T-helper 22 cell (primary cell): ENCODE measurements around the gene OR8B8.
"Not testable (repeated sequence)": the region's sequence is repeated elsewhere in the genome, so short reads cannot be mapped to it uniquely, and the experiment has no call there.

Experiments used
- DNase-seq: peaks from one replicate; pipeline ENCODE4 v3.0.0-alpha.2; 2020; ENCODE audit warnings: low read depth

Gene OR8B8, protein sequence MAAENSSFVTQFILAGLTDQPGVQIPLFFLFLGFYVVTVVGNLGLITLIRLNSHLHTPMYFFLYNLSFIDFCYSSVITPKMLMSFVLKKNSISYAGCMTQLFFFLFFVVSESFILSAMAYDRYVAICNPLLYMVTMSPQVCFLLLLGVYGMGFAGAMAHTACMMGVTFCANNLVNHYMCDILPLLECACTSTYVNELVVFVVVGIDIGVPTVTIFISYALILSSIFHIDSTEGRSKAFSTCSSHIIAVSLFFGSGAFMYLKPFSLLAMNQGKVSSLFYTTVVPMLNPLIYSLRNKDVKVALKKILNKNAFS

DNA sequence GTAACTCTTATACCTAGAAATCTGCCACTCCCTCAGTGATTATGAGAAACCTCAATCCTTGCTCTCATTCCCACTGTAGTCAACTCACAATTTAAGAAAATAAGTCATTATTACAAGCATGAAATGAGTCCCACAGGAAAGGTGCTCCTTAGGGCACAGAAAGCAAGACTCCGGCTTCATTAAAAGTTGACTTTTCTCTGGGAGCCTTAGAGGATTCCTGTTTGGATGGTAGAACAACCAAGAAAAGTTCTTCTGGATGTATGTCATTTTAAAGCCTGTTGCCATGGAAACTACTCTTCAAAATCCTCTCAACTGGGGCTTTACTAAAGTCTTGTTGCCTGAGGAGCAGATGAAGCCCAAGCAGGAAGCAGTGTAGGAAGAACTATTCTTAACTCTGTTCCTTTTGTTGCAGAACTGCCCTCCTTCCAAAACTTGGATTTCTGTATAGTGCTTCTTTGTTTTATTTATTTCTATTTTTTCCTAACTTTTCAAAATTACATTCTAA, at the start of gene OR8B8:
Gene OR8B8, minus strand, starts transcription at position 51 of the 505 bp plus-strand sequence. CDS start 4,611 bp downstream, outside the sequence.
- DNase-seq: no peak

DNA sequence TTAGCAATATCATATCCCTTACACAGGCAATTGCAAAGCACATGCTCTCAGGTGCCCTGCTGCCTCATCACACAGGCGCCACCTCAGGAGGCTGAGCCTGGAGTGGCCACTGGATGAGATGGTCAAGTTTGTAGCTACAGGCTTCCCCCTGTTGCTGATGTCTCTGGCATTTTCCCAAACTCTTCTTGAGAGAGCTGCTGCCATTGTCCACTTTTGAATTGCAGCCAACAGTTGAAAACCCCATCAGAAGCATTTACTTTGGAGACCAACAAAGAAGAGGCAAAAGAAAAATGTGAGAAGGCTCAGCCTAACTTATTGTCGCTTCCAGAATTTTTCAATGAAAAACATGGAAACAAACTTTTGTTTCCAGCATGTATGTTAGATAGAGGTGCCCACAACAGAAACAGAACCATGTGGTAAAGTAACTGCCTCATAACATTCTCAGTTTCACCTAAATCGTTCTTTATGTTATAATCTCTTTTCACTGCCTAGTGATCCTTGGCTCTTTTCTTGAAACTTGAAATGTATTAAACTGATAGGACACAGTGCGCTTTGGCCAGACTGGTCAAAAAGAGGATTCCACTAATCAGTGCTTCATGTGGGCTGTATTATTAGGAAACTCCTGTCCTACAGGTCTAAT, 47.6 kb upstream of the OR8B8 start:
- no peak for DNase-seq

DNA sequence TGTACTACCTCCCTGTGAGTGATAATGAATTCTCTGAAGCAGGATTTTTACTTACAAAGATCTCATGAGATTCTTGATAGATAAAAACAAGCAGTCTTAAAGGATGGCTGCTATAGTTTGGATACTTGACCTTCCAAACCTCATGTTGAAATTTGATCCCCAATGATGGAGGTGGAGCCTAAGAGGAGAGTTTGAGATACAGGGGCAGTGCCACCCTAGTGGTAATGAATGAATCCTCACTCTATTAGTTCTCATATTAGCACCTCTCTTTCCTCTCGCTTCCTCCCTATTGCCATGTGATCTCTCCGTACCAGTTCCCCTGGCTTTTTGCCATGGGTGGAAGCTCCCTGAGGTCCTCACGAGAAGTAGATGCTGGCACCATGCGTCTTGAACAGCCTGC, 37.9 kb upstream of the OR8B8 start:
- no peak for DNase-seq

DNA sequence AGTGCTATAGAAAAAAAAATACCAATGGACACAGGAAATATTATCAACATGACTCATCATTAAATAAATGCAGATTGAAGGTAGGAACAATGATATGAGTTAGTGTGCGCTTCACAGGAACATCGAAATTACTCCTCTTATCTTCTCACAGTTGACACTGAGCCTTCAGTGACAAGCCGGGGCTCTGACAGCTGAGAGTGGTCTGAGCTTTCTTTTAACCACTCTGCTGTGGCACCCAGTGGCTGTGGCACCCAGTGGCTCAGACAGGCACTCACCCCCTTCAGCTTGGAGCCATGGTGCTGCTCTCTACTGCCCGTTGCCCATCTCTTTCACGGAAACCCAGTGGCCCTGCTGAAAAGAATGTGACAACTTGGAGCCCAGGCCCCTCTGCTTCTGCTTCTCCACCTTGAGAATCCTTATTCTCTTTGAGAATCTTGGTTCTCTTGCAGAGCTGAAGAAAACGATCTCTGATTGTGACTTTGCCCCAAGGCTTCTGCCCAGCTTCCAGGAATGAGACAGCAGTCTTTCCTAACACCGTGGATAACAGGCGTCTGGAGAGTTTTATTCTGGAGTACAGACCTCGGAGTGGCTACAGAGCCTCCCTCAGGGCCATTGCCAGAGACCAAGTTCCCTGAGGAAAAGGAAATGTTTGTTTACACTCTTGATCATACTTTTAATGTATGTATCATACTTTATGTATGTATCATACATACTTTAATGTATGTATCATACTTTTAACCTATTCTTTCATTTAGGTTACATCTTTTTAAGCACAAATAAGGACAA, 37.1 kb upstream of the OR8B8 start:
- no peak for DNase-seq

DNA sequence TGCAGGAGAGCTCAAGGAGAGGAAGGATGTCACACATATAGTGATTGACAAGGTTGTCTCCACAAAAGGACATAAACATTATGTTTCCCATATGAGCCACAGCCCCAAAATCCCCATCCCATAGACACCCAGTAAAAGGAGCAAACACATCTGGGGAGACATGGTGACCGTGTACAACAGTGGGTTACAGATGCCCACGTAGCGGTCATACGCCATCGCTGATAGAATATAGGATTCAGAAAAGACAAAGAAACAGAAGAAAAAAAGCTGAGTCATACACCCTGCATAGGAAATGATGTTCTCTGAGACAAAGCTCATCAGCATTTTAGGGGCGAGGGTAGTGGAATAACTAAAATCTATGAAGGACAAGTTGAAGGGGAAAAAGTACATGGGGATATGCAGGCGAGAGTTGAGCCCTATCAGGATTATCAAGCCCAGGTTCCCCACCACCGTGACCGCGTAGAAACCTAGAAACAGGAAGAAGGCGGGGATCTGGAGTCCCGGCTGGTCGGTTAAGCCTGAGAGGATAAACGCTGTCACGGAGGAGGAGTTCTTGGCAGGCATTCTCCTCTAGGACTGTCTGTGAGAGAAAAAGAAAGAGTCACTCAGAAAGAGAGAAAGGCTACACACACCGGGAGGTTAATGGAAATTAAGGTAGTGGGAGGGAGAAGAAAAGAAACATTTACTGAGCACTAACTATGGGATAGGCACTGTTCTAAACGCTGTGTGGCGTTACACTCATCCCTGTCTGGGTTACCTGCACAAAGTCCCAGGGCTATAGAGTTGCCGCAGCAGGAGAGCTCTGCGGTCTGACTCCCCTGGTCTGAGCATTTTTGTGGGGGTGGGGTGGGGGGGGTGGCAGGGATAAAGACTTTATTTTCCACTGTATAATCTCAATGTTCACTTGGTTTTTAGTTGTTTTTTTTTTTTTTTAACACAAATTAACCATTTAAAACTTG, 36.1 kb upstream of the OR8B8 start:
- DNase-seq: no peak

DNA sequence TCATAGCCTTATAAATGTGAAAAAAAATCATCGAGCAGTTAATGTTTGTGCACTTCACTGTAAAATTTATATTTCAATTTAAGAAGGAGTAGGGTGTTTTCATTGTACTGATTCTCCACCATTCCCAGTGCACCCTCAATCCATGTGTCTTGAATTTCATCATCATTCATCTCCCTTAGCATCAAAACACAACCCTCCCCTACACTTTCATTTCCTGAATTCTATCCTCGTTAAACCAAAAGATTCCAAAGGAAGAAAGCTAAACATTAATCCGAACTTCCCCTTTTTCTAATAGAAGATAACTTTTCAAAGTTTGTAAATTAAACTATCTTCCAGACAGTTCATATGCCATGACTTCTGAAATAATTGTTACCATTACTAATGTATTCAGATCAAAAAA, 34.1 kb upstream of the OR8B8 start:
- no peak for DNase-seq

DNA sequence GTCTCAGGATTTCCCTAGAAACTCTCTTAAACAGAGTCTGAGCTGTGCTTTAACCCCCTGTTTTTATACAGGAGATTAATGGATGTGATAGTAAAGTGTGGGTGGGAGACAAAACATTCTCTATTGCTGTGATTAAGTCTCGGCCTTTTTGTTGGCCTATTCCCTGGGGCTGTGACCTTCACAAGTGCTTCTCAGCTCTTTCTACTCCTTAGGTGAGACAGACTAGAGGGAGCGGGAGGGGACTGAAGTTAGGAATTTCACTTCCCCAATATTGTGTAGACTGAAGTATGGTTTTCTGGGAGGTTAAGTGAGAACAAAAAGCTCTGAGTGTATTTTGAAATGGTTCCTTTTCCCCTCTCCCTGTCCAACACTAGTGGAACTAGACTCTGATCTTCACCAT, 29.8 kb upstream of the OR8B8 start:
- DNase-seq: no peak

DNA sequence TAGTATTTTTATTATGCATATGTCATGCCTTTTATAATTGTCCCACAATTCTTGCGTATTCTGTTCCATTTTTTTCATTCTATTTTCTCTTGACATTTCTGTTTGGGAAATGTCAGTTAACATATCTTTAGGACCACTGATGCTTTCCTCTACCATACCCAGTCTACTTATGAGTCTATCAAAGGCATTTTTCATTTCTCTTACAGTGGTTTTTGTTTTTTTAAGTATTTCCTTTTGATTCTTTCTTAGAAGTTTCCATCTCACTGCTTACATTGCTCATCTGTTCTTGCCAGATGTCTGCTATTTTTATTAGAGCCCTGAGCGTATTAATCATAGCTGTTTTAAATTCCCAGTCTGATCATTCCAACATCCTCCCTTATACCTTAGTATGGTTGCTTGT, 29.3 kb upstream of the OR8B8 start:
- no peak for DNase-seq

DNA sequence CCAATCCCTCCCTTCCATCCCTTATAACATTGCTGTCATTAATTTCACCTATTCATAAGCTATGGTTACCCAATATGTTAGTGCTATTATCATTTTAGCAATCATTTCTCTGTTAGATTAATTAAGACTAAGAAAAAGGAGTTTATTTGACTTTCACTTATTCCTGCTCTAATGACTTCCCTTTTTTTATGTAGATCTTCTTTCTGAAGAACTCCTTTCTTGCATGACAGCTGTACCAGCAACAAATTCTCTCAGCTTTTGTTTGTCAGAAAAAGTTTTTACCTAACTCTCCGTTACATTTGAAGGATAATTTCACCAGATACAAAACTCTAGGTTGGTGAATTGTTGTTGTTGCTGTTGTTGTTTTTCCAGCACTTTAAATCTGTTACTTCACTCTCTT, 28.6 kb upstream of the OR8B8 start:
- DNase-seq: no peak

DNA sequence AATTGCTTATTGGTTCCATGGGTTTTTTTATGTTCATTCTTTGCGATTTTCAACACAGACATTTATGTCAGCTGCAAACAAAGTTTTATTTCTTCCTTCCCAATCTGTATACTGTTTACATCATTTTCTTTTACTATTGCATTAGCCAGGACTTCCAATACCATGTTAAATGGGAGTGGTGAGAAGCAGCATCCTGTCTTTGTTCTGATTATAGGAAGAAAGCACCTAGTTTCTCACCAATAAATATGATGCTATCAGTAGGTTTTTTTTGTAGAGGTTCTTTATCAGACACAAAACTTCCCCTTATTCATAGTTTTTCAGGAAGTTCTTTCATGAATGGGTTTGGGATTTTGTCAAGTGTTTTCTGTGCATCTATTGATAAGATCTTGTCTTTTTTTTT, 28.0 kb upstream of the OR8B8 start:
- no peak for DNase-seq

DNA sequence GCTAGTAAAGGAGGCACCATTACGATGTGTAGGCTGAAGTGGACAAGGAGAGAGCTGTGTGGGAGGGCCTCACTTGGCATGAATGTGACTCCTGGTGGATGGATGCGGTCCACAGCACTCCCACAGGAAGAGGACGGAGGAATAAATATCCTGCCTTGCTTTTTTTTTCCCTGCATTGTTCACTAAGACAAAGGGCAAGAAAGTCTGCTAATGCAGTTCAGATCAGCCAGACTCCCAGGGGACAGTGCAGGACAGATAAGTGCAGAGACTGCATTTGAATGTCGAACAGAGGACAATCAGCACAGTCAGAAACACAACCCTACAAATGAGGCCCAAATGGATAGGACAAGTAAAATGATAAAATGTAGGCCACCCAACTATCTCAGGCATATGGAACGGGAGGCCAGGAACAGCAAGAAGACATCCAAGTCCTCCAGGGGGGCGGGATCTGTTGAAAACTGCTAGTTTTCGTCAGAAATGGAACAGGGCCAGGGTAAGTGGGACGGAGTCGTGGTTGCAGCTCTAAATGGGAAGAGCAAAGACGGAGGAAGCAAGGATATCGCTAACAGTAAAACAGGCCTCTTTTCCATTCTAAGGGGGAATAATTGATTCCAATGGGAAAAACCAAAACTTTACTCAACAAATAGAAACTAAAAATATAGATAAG, 25.2 kb upstream of the OR8B8 start:
- DNase-seq: no peak

DNA sequence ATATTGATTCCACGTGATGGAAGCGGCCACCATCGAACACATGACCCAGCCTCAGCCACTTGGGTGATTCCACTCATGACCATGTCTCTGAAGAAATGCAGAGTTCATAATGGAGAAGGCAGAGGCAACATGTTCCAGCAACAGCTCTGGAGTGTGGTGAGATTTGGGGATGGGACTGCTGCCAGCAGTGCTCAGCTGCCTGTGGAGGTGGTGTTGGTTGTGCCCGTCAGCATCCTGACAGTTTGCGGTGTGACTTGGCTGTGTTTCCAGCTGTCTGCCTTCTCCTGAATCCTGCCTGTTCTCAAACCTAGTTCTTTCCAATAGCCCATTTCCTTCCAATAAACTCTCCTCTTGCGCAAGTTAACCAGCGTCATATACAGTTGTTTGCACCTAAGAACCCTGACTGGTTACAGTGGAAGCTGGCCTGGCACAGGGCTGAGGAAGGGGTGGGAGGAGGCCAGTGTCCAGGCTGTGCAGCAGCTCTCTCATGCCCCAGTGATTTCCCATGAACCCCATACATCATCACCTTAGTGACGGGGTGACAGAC, 22.0 kb upstream of the OR8B8 start:
- DNase-seq: no peak

DNA sequence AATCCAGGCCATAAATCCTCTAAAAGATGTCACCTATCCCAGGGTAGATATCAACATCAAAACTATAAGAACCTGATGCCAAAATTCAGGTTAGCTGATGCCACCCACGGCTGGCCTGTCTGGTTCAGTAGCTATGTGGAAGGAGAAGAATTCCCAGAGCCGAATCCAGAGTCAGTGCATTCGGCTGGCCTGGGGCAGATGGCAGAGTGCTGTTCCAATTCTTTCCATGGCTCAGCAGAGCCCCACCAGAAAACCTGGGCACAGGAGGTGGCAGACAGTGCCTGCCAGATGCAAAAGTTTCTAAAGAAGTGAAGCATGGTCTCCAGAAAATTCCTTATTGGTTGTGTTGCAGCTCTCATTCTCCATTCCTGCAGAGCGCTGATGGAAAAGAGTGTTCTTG, 19.9 kb upstream of the OR8B8 start:
- DNase-seq: no peak

DNA sequence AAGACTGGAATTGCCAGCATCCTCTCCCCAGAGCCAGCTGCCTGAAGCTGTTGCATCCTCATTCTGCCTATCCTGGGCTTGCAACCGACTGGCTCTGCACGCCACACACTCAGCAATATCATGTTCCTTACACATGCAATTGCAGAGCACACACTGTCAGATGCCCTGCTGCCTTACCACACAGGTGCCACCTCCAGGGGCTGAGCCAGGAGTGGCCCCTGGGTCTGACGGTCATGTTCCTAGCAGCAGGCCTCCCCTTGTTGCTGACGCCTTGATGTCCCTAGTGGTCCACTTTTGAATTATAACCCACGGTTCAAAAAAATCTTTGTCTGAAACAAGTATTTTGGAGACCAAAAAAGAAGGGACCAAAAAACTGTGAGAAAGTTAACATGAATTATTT, 18.5 kb upstream of the OR8B8 start:
- no peak for DNase-seq

DNA sequence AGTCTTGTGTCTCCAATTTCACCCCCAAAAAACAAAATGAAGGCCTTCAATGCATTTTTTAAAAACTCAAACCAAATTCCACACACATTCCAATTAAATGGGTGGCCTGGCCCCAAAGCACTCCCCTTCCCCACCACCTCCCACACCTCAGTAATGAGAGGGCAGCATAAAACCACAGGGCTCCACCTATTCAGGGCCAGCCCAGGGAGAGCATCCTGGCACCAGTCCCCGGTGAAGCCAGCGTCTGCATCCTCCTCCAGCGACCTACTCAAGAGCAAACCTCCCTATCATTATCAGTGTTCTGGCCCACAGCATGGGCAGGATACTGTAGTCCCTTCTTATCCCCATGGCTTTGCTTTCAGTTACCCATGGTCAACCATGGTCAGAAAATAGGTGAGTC, 17.8 kb upstream of the OR8B8 start:
- no peak for DNase-seq

DNA sequence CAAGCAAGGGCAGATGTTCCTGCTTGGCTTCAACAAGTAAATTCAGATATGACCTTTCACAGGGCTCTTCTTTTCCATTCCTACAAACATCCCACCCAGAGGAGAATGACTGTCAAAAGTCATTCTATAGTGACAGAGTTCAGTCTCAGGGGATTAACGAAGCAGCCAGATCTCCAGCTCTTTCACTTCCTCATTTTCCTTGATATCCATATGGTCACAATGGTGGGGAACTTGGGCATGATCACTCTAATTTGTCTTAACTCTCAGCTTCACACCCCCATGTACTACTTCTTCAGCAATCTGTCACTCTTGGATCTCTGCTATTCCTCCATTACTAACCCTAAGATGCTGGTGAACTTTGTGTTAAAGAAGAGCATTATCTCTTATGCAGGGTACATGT, 15.0 kb upstream of the OR8B8 start:
- DNase-seq: no peak

DNA sequence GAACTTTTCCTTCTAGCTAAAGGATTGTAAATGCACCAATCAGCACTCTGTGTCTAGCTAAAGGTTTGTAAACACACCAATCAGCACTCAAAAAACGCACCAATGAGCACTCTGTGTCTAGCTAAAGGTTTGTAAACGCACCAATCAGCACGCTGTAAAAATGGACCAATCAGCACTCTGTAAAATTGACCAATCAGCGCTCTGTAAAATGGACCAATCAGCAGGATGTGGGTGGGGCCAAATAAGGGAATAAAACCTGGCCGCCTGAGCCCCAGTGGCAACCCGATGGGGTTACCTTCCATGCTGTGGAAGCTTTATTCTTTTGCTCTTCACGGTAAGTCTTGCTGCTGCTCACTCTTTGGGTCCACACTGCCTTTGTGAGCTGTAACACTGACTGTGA, 13.9 kb upstream of the OR8B8 start:
- not testable (repeated sequence) for DNase-seq

DNA sequence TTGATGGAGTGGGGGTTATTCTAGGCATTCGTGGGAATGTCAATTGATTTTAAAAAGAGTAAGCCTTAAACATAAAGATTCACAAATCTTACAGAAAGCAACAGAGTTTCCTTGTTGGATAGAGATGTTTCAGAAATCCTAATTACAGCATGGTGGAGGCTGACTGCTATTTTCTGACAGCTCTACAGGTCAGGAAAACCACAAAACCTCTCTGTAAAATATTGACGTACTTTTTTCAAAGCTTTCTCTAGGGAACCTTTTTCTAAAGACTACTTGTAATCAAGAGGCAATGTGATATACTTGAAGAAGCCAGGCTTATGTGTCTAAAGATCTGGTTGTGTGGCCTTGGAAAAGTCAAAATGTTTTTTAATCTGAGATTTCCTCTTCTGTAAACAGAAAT, 9.1 kb upstream of the OR8B8 start:
- DNase-seq: no peak

DNA sequence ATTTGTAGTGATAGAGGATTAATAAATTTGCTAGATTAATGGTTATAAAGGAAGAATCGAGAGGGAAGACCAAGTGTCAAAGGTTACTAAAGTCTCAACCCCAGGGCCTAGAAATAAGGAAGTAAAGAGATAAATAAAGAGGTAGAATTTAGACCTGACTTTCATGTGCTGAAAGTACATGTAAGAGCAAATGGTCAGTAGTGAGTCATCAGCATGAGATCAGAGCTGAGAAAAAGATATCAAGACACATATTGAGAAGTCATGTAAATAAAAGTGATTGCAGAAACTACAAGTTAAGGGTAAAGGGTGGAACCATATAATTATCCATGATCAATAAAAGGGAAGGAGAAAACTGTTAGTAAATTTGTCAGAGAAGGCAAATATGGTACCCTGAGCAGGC, 1.4 kb upstream of the OR8B8 start:
- DNase-seq: no peak

DNA sequence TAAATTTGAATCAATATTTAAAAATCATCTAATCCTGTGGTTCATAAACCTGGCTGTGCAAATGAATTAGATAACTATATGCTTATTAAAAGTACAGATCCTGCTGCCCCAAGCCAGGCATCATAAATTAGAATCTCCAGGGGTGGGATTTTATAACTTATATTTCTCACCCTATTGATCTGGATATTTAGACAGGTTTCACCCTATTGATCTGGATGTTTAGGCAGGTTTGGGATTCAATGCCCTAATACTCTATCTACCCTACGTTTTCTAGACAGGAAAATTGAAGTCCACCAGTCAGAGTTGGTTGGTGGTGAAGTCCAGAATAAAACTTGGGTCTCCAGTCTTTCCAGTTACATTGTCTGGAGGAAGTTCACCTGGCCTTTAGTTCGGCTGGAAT, 2.6 kb downstream of the OR8B8 start:
- DNase-seq: no peak

DNA sequence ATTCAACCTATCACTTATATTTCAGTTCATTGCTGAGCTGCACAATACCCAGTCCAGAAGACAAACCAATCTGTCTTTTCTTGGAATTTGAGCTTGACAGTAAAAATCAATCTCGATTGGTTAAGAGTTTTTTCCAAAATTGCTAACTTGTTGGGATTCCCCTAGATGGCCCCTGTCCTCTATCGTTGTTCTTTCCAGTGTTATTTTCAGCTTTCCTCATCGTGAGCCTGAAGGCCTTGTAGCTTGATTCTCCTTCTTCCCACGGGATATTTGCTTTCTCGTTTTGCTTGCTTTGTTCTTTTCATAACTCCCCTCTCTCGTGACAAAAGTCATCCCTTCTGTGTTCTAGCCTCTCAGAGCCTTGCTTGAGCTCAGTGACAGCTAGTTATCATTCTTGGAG, 3.1 kb downstream of the OR8B8 start:
- no peak for DNase-seq
